Mucosa of gallbladder (tissue), 1 donor: Measurements from ENCODE around the gene VPS35. TPM values are rescaled to one million over a fixed set of nuclear protein-coding genes. Genes with fewer than 3 reads are reported as not detected.
A peak's percentile ranks its signal among the peaks of the same experiment; 100 is the strongest.

Source experiments
- DNase-seq: peaks from one replicate; pipeline ENCODE4 v3.0.0-alpha.2; 2020; ENCODE audit warnings: low spot score
- total RNA-seq: library from RNA; stranded (reverse); gene quantifications from one replicate; pipeline ENCODE4 v1.2.1, GENCODE V29; 2021
- donor health status: DM: no; HTN: no; CAD: no.

VPS35 gene
- 100 TPM for total RNA-seq

DNA sequence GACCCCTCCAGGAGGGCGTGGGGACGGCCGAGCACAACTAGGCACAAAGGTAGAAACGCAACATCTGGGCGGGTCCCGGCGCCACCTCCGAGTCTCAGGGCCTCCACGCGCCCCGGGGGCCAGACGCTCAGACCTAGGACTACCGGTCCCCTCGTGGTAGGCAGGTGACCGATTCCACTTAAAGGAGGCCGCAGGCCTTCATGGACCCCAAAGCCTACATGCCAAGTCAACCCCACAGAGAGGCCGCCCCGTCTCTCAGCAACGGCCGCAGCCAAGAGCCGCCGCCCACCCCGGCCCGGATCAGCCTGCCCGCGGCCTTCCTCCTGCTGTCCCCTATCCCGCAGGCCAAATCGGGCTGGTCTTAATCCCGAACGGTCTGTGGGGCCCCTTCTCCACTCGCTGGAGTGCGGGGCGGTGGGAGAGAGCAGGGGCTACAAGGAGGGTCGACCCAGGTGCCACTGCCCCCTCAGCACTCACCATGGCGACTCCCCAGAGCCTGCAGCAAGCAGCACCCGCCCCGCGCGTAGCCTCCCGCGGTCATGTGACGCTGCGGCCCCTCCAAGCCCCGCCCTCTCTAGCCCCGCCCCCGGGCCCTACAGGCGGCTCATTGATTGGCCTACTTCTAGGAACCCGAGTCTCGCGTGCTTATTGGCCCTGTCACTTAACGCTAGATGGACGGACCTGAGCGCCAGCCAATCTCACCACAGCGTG lies at the start of gene VPS35:
TSS of gene VPS35 (minus strand) at position 525 of the 711 bp plus-strand sequence. CDS start at position 480, 45 bp downstream.
- DNase-seq = peak; percentile 100

- DNase-seq = no peak
Observed at GRCh38 chr16:46737621-46738214, 48.7 kb upstream of the VPS35 start.

DNA sequence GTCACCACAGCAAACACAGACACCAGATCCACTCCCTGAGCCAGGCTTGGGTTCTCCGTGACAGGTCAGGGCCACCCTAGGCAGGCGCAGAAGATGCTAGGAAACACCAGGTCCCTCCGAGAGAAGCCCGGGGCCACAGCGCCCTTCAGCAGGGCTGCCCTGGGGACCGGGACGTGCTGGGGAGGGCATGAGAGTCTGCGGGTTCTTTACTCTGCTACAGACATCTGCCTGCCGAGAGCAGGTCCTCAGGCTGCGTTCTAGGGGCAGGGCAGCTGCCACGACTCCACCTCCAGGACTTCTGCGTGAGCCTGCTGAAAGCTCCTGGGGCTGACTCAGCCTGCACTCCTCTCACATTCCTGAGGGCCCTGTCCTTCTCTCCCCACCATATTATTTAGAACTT lies 47.7 kb upstream of the VPS35 start:
- no peak for DNase-seq

DNA sequence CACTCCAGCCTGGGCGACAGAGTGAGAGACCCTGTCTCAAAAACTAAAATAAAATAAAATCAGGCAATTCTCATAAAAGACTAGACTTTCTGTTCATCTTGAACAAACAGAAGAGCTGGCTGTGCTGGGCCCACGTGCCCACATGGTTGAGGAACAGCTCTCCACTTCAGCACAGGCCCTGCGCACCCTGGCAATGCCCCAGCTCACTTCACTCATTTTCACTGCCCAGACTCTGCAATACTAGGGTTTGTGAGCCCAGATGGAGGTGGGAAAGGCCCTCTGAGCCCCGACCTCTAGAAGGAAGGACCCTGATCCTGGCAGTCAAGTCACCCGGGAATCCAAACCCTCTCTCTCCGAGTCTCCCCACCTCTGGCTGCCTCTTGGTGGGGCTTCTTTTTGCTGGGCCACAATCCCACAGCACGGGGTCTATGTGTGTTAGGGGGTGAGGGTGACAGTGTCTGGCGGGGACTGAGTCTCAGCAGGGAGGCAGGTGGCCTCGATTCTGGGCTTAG lies 44.4 kb upstream of the VPS35 start:
- DNase-seq = no peak

GRCh38 chr16:46732561-46732960 lies 43.6 kb upstream of the VPS35 start:
- DNase-seq = no peak

DNA sequence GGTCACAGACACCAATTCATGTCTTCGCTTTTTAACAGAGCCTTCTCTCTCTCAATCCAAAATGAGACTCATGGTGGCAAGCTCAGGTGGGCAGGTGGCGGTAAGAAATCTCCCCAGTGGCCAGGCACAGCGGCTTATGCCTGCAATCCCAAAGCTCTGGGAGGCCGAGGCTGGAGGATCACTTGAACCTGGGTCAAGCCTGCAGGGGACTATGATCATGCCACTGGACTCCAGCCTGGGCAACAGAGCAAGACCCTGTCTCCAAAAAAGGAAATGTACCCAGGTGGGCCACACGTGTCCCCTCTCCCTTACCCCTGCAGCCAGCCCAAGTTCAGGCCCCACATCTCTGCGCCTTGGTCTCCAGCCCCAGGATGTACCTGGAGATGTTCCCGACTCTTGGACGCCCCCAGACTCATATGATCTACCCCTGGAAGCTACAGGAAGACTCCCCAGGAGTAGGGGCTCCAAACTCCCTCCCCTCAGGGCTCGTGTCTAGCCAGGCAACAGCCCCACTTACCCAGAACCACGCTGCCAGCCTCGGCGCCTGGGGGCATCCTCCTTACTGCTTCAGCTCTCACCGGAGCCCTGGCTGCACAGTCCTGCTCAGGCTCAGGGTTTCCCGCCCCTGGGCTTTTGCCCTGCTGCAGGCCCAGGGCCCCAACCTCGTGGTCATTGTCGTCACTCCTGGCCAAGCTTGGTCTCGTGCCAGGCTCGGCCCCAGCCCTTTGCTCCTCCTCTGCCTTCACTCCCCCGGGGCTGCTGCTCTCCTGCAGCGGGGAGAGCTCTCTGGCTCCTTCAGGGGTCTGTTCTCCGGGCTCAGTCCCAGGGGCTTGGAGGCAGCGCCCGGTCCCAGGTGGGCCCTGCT lies 42.9 kb upstream of the VPS35 start:
- no peak for DNase-seq

GRCh38 chr16:46730801-46731690 lies 42.1 kb upstream of the VPS35 start:
- no peak for DNase-seq

DNA sequence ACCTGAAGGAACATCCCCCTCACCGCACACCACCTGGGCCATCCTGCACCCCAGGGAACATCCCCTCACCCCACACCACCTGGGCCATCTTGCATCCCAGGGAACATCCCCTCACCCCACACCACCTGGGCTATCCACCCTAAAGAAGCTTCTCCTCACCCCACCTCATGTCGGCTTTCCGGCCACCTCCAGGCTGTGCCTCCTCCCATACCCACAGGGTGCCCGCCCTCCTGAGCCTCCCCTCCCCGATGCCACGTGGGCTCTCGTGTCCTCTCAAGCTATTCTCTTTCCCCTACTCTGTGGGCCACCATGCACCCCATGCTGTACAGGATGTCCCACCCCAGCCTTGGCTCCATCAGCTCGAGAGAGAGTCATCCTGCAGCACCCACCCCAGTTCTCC lies 41.1 kb upstream of the VPS35 start:
- DNase-seq = no peak

DNA sequence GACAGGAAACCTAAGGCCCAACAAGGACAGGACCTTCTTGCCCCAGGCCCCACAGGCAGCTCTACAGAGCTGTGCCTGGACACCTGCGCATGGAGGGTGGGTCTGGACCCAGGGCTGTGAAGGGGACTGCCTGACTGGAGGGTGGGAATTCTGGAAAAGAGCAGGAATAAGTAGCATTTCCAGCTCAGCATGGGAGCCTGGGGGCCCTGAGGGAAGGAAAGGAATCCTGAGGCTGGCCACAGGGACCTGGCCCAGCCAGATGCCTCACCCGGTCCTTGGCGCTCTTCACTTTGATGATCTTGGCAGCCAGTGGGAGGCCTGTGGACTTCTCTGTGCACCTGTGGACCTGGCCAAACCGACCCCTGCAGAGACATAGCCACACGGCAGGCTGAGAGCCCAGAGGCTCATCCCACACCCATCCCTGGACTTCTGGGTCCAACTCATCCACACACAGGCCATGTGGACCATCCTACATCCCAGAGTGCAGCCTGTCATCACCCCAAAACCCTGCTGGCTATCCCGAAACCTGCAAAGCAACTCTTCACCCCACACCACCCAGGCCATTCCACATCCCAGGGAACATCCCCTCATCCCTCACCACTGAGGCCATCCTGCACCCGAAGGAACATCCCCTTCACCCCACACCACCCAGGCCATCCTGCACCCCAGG lies 40.5 kb upstream of the VPS35 start:
- DNase-seq = no peak

DNA sequence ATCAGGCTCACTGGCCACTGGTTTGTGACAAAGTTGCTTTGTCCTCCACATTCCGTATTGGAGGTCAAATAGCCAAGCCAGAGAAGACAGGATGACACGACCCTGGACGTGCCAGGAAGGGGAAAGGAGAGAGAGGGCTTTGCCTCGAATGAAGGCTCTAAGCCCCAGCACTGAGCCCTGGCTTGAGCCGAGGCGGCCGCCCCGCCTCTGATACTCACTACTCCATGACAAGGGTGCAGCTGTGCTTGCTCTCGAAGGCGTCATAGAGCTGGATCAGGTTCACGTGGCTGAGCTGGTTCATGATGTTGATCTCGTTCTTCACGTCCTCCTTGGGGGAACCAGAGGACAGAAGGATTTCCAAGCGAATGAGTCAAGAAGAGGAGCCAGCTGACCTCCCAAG lies 39.8 kb upstream of the VPS35 start:
- DNase-seq = no peak

DNA sequence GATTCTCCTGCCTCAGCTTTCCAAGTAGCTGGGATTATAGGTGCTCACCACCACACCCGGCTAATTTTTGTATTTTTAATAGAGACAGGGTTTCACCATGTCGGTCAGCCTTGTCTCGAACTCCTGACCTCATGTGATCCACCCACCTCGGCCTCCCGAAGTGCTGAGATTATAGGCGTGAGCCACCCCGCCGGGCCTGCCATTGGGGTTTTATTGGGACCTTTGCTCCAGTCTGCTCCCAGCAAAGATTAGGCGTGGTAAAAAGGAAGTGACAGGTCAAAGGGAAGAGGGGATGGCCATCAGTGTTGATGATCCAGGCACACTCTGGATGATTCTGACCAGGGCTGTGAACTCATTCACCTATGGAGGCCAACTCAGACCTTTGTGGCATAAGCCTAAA lies 38.7 kb upstream of the VPS35 start:
- DNase-seq = no peak

DNA sequence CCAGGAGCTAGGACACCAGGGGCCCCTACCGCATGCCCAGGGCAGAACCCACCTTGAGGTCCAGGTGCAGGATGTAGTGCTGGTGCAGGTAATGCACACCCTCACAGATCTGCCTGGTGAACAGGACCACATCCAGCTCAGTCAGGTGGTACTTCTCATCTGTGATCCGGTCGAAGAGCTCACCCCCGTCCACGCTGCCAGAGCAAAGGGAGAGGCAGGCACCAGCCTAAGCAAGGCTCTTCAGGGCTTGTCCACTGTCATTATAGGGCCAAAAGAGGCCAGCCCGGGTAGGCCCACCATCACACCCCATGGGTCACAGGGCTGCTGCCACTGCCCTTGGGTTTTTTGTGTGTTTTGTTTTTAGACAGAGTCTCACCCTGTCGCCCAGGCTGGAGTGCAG lies 38.2 kb upstream of the VPS35 start:
- DNase-seq = no peak

- no peak for DNase-seq
Observed at GRCh38 chr16:46721885-46722284, 32.9 kb upstream of the VPS35 start.

GRCh38 chr16:46720619-46721018 lies 31.6 kb upstream of the VPS35 start:
- no peak for DNase-seq

DNA sequence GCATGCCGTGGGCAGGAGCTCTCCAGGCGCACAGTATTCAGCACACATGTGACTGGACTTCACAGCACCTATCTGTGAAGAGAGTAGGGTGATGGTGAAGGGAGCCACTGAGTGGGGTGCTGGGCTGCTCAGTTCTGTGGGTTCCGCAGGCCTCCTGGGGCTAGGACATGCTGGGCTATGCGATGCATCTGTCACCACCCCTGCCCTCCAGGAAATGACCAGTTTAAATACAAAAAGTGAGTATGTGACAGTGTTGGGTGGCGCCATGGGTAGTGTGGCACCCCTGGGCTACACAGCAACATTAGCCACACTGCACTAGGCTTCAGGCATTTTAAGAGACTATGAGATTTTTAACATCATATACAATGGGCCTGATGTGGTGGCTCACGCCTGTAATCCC lies 30.6 kb upstream of the VPS35 start:
- DNase-seq = no peak

DNA sequence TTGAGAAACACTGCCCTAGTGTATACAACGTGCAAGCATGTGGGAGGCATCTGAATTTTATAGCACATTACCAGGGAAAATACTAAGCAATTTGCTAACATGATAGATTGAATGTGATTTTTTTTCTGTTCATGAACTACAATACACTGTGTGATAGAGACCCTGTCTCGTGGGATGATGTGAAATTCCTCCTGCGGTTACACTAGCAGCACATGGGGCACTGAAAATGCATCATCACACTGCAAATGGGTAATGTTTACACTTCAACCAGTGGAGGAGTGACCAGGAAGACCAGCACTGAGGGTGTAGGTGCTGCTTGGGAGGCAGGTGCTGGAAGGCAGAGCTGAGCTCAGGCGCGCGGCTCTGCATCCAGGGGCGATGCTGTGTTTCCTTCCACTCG lies 29.2 kb upstream of the VPS35 start:
- DNase-seq = no peak

DNA sequence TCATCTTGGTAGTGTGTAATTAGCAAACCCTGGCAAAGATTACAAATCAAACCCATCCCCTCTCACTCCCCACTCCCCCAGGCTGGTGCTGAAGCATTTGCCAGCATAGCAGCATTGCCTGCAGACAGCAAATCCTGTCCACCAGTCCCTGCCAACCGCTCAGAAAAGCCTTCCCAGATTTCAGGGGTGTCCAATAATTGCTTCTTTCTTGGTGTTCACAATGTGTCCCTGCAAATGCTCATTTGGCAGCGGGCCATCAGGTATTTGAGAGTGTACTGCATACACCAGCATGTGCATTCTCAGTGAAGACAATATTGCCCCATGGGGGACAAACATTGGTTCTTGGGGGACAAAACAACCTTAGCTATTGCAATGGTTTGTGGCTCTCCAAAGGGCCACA lies 28.7 kb upstream of the VPS35 start:
- DNase-seq = no peak

- no peak for DNase-seq
Observed at GRCh38 chr16:46715769-46716305, 26.9 kb upstream of the VPS35 start.

DNA sequence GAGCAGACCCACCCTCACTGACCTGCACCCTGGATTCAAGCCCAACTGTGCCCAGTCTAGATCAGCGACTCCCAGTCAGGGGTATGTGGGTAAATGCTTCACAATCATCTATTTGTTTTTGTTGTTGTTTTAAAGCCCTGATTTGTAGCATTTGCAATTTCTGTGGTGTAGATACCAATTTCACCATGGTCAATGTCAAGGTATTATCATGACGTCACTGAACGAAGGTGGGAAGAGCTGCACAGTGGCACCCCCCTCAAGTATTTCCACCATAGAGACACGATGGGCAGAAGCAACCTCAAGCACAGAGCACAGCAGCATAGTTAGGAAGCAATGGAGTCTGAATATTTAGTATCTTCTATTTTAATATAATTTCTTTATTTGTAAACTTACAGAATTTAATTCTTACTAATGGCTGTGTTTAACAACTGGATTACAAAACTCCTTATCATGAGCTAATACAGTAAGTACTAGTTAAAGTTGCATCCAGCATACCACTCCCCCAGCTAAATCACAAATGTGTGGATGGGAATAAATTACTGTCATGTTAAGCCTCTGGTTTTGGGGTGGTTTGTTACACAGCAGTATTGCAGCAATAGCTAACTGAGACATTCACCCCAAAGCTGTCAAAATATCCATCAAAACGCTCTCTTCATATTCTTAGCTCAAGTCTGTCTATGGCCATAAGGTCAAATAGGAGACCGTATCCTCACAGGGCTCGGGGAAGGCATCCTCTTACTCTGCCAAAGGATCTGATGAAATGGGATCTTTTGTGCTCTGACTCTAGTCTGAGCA lies 26.0 kb upstream of the VPS35 start:
- DNase-seq = no peak

DNA sequence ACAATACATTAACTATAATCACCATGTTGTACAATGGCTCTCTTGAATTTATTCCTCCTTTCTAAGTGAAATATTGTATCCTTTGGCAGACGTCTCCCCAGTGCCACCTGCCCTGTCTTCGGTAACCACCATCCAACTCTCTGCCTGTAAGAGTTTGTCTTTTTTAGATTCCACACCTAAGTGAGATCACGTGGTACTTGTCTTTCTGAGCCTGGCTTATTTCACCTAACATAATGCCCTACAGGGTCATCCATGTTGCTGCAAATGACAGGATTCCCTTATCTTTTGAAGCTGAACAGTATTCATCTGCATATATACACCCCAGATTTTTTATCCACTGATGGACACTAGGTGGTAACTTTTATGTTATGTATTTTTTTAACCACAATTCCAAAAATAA lies 24.7 kb upstream of the VPS35 start:
- no peak for DNase-seq
